Endothelial cell of umbilical vein (primary cell): ENCODE results near the gene CREB3L2.

ENCODE experiments used
- CTCF ChIP-seq, 2 donors: IDR thresholded peaks; 1 replicate in 1 of 2; 2 replicates in 1 of 2; pipeline ENCODE4 v1.5.1; 2011; ENCODE audit warnings: low read length in 2 of 2, mild to moderate bottlenecking in 2 of 2, moderate library complexity in 2 of 2, control low read depth in 1 of 2, inconsistent platforms in 1 of 2, low read depth in 1 of 2; ENCODE audit not compliant: insufficient read depth in 1 of 2; ENCODE audit errors: extremely low read depth in 1 of 2
- EZH2 ChIP-seq: IDR thresholded peaks from 2 replicates; pipeline ENCODE4 v1.6.1; 2012; ENCODE audit warnings: borderline replicate concordance, low read depth, mild to moderate bottlenecking, moderate library complexity, low read length, inconsistent platforms; ENCODE audit not compliant: severe bottlenecking
- JUN ChIP-seq: IDR thresholded peaks from 2 replicates; pipeline ENCODE4 v1.6.1; 2011; ENCODE audit warnings: borderline replicate concordance, low read depth; ENCODE audit not compliant: insufficient read length, insufficient read depth
- MAX ChIP-seq: IDR thresholded peaks from 2 replicates; pipeline ENCODE4 v1.6.1; 2011; ENCODE audit not compliant: insufficient read depth, insufficient read length
- MYC ChIP-seq: IDR thresholded peaks from one replicate; pipeline ENCODE4 v1.6.1; 2011; ENCODE audit warnings: mild to moderate bottlenecking, low read depth, low read length
- POLR2A ChIP-seq: IDR thresholded peaks from 2 replicates; pipeline ENCODE4 v1.6.1; 2012; ENCODE audit warnings: low read depth, mild to moderate bottlenecking, control low read depth, low read length
- POLR2AphosphoS5 ChIP-seq: IDR thresholded peaks from 2 replicates; pipeline ENCODE4 v1.6.1; 2012; ENCODE audit warnings: low read depth, mild to moderate bottlenecking, control low read depth, low read length, moderate library complexity; ENCODE audit not compliant: insufficient read depth

GRCh38 chr7:137981668-137982067 lies 20.2 kb downstream of the CREB3L2 start:
- no peak for TF ChIP-seq CTCF (IDR thresholded peaks at IDR 0.05; ENCODE audit: extremely low read depth in 1 of 2, insufficient read depth in 1 of 2, low read depth in 1 of 2, low read length in 2 of 2)
- no peak for TF ChIP-seq POLR2AphosphoS5
- no peak for TF ChIP-seq POLR2A
- TF ChIP-seq EZH2, result no peak
- TF ChIP-seq MAX, result no peak
- TF ChIP-seq JUN, result no peak
- TF ChIP-seq MYC, result no peak
